ENCODE data around the gene MBD2. TPM values are rescaled to one million over a fixed set of nuclear protein-coding genes. Genes with fewer than 3 reads are reported as not detected.

MBD2 gene
- total RNA-seq, 1 donor from 2014 or later, result 52.2 TPM

DNA sequence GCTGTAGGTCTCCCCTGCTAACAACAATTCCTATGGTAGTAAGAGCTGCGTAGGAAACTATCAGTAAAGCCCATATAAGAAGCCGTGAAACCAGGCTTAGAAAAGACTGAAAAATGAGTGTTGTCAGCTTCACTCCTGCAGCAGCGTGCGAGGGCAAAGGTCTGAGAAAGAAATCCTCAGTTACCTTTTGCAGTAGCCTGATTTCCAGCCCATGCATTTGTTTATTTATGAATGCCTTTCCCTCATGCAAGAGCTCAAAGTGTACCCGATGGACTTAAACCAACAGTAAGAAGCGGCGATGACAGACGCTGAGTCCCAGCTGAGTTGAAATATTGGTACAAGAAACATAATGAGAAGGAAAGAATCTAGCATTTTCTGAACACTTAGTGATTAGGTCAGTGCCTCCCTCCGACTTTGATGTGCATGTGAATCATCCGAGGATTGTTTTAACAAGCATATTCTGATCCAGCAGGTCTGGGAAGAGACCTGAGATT is 29.8 kb upstream of the MBD2 start:
- no peak for DNase-seq (ENCODE audit: low spot score)
- no peak overlapping the region for H3K27ac Mint-ChIP-seq (ENCODE audit: unreplicated experiment)
- H3K4me3 Mint-ChIP-seq (ENCODE audit: unreplicated experiment), result peak overlapping the region; percentile 50
- H3K27me3 Mint-ChIP-seq (ENCODE audit: low read depth), result no peaks in the 10 kb centered on the region
- TF ChIP-seq, protein P1, sequence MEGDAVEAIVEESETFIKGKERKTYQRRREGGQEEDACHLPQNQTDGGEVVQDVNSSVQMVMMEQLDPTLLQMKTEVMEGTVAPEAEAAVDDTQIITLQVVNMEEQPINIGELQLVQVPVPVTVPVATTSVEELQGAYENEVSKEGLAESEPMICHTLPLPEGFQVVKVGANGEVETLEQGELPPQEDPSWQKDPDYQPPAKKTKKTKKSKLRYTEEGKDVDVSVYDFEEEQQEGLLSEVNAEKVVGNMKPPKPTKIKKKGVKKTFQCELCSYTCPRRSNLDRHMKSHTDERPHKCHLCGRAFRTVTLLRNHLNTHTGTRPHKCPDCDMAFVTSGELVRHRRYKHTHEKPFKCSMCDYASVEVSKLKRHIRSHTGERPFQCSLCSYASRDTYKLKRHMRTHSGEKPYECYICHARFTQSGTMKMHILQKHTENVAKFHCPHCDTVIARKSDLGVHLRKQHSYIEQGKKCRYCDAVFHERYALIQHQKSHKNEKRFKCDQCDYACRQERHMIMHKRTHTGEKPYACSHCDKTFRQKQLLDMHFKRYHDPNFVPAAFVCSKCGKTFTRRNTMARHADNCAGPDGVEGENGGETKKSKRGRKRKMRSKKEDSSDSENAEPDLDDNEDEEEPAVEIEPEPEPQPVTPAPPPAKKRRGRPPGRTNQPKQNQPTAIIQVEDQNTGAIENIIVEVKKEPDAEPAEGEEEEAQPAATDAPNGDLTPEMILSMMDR (IDR thresholded peaks at IDR 0.05), result no peak
- peaks cover 28% of the 10 kb centered on the region for H3K4me1 Mint-ChIP-seq (ENCODE audit: low read depth)
- H3K9me3 Mint-ChIP-seq (ENCODE audit: low read depth), result no peaks in the 10 kb centered on the region
- H3K36me3 Mint-ChIP-seq (ENCODE audit: low read depth), result no peaks in the 10 kb centered on the region

DNA sequence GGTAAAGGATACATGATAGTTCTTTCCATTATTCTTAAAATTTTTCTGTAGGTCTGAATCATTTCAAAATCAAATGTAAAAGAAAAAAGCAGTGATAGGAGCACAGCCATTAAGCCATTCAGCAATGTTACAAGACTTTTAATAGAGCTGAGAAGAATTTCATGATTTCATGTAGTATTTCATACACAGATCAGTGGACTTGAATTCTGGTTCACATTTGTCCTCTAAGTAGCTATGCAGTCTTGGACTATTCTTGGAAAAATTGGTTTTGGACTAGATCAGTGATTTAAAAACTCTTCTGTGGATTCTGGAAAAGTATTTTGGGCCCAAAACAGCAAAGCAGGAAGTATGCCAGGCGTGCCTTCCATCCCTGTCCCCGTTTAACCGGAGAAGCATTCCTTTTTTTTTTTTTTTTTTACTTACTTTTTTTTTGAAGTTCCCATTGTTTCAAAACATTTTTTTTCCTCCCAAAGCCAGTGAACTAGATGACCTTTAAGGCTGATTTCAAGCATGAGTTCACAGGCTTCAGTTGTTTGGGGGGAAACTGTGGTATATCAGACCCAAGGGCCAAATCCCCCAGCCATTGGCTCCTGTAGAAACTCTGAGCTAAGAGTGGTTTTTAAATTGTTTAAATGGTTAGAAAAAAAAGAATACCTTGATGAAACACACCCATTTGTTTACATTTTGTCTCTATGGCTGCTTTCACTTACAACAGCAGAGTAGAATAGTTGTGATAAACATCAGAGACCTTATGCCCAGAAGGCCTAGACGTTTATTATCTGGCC is 27.3 kb upstream of the MBD2 start:
- no peak for DNase-seq (ENCODE audit: low spot score)
- TF ChIP-seq, protein P1 (IDR thresholded peaks at IDR 0.05), result no peak
- peaks cover 34% of the 10 kb centered on the region for H3K4me1 Mint-ChIP-seq (ENCODE audit: low read depth)
- H3K36me3 Mint-ChIP-seq (ENCODE audit: low read depth), result no peaks in the 10 kb centered on the region
- no peaks in the 10 kb centered on the region for H3K27me3 Mint-ChIP-seq (ENCODE audit: low read depth)
- H3K4me3 Mint-ChIP-seq (ENCODE audit: unreplicated experiment), result no peak overlapping the region
- H3K27ac Mint-ChIP-seq (ENCODE audit: unreplicated experiment), result peak overlapping the region; percentile 6
- H3K9me3 Mint-ChIP-seq (ENCODE audit: low read depth), result no peaks in the 10 kb centered on the region

DNA sequence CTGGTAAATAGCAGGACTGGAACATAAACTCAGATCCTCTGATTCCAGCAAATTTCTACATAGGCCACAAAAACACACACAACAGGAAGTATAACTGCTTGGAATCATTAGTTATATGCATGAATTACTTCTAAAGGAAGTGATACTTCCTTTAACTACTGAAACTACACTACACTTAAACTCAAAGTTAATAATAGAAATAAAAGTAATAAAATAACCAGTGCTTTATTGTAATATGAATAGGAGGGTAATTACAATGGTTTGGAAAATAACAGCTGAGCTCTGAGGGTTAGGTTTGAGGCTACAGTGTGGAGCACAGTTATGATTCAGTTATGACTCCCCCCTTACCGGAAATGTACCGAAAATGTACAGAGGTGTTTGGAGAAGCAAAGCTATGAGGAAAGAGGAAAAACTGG is 26.4 kb upstream of the MBD2 start:
- Mint-ChIP-seq H3K4me1 (ENCODE audit: low read depth) (peaks cover 34% of the 10 kb centered on the region), H3K36me3 (ENCODE audit: low read depth) (no peaks in the 10 kb centered on the region), H3K27ac (ENCODE audit: unreplicated experiment) (no peak overlapping the region), H3K9me3 (ENCODE audit: low read depth) (no peaks in the 10 kb centered on the region), H3K27me3 (ENCODE audit: low read depth) (no peaks in the 10 kb centered on the region), H3K4me3 (ENCODE audit: unreplicated experiment) (no peak overlapping the region)
- DNase-seq (ENCODE audit: low spot score), result no peak
- TF ChIP-seq, protein P1 (IDR thresholded peaks at IDR 0.05), result no peak

DNA sequence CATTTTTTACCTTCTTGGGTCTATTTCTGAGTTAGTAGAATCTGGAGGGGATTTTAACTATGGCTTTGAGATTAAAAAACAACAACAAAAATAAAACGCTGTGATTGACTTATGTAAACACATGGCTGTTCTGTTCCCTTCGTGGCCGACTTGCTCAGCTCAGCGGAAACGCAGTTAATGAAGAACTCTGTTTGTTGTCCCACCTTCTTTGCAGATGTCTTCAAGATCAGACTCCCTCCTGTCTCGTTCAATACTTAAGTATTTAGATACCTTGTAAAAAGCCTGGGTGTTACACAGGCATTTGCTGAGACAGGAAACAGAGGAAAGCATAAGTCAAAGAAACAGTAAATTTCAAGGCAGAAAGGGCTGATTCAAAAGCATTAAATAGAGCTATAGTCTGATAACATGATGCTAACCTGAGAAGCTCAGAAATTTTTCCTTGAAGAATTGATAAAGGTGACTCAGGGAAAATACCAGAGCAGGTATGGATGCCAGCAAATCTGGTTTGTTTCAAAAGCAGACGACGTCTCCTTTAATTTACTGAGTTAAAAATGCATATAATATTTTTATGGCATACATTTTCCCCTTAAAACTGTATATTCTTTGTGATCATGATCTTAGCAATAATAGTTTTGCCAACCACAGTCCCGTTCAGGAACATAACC is 23.2 kb upstream of the MBD2 start:
- H3K27me3 Mint-ChIP-seq (ENCODE audit: low read depth), result no peaks in the 10 kb centered on the region
- no peak for DNase-seq (ENCODE audit: low spot score)
- no peak overlapping the region for H3K4me3 Mint-ChIP-seq (ENCODE audit: unreplicated experiment)
- TF ChIP-seq, protein P1 (IDR thresholded peaks at IDR 0.05), result no peak
- no peak overlapping the region for H3K27ac Mint-ChIP-seq (ENCODE audit: unreplicated experiment)
- H3K9me3 Mint-ChIP-seq (ENCODE audit: low read depth), result no peaks in the 10 kb centered on the region
- no peaks in the 10 kb centered on the region for H3K36me3 Mint-ChIP-seq (ENCODE audit: low read depth)
- H3K4me1 Mint-ChIP-seq (ENCODE audit: low read depth), result peaks cover 15% of the 10 kb centered on the region

DNA sequence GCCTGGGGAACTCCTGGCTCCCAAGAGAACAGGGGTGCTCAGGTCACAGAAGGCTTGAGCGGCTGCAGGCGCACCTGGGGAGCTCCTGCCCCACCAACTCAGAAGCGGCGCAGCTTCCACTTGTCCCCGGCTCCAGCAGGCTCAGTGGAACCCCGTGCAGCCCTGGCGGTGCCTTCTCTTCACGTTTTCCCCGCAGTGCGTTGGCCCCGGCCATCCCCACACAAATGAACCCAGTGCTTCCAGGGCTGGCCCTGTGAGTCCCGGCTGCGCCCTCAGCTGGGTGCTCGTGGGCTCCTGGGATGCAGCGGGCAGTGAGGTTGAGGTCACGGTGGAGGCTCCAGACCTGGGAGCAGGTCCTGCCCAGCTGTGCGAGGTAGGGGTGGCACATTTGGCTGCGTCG is 17.9 kb upstream of the MBD2 start:
- Mint-ChIP-seq H3K27ac (ENCODE audit: unreplicated experiment) (no peak overlapping the region), H3K4me3 (ENCODE audit: unreplicated experiment) (no peak overlapping the region)

More for the DNA sequence above, 17.9 kb upstream of the MBD2 start:
- TF ChIP-seq, protein P1 (IDR thresholded peaks at IDR 0.05), result no peak
- H3K4me1 Mint-ChIP-seq (ENCODE audit: low read depth), result peaks cover 10% of the 10 kb centered on the region
- DNase-seq (ENCODE audit: low spot score), result no peak
- no peaks in the 10 kb centered on the region for H3K9me3 Mint-ChIP-seq (ENCODE audit: low read depth)
- H3K36me3 Mint-ChIP-seq (ENCODE audit: low read depth), result no peaks in the 10 kb centered on the region
- H3K27me3 Mint-ChIP-seq (ENCODE audit: low read depth), result no peaks in the 10 kb centered on the region
